ENCODE results near the gene MAGEH1.

MAGEH1 gene

DNA sequence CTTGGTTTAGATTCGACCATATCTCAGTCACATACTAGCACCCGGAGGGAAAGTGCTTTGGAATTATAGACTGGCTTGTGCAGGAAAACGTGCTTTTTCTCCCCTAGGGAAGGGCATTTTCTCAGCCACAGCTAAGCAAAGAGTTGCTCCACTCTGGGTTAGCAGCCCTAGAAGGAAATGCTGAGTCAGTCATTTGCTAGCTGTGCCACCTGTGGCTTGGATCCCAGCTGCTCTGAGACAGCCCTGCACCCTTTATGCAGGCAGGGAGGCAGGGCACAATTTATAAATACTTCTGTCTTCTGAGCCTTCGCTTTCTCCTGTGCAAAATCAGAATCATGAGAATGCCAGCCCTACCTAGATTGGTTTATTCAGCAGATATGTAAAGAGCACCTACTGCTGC is 39.0 kb downstream of the MAGEH1 start:
- no peak for DNase-seq

All from eye (tissue), 1 donor.